A549 (cell line): ENCODE measurements around the gene NAV3. TPM values are rescaled to one million over a fixed set of nuclear protein-coding genes. Genes with fewer than 3 reads are reported as not detected.

Experiments
- ATAC-seq, 2 experiments: fragments of 200-7000 bp in 1 of 2; fragments of >200 bp in 1 of 2; cut with Nextera tagmentation in 1 of 2; cut with Tn5 transposase in 1 of 2; 3 replicates each; pipeline versions ENCODE4 v1.8.0 to v1.9.1; 2018 to 2020; ENCODE audit warnings: mild to moderate bottlenecking in 1 of 2, moderate library complexity in 1 of 2
- CTCF ChIA-PET: fragments of 300-600 bp; sonication (Branson Sonifier 250); formaldehyde crosslinking; extraction: SDS; loops from one replicate; lab custom pipeline; 2021; ENCODE audit warnings: antibody characterized with exemption, inconsistent platforms; lab: Yijun Ruan, JAX
- POLR2A ChIA-PET: fragments of 350-600 bp; formaldehyde crosslinking; extraction: SDS; loops from one replicate; lab custom pipeline; 2021; ENCODE audit warnings: antibody characterized with exemption, inconsistent platforms; lab: Yijun Ruan, JAX
- DNase-seq, 2 experiments: peaks; one replicate each; pipeline versions ENCODE4 v3.0.0 to v3.0.0-alpha.2; 2011 to 2016; ENCODE audit warnings: low read depth in 1 of 2, low spot score in 1 of 2
- FAIRE-seq: peaks from 2 replicates; lab custom pipeline; 2011; peaks lifted over from hg19 to GRCh38; lab: Jason Lieb, UNC
- H3K27ac ChIP-seq, 2 experiments: fragments of >200 bp; sonication (Bioruptor Twin); formaldehyde crosslinking; 3 replicates each; pipeline ENCODE4 v1.5.1; 2016 to 2017
- H3K4me1 ChIP-seq: fragments of >200 bp; sonication (Bioruptor Twin); formaldehyde crosslinking; 3 replicates; pipeline ENCODE4 v1.6.1; 2016
- H3K4me2 ChIP-seq: fragments of >200 bp; sonication (Bioruptor Twin); formaldehyde crosslinking; 3 replicates; pipeline ENCODE4 v1.6.1; 2016
- H3K4me3 ChIP-seq: fragments of >200 bp; sonication (Bioruptor Twin); formaldehyde crosslinking; 3 replicates; pipeline ENCODE4 v1.5.1; 2016
- H3K9me3 ChIP-seq: fragments of >200 bp; sonication (Bioruptor Twin); formaldehyde crosslinking; 3 replicates; pipeline ENCODE4 v1.6.1; 2016
- CHD4 ChIP-seq: fragments of 200-600 bp; sonication (generic); IDR thresholded peaks from 2 replicates; pipeline ENCODE4 v1.6.1; 2016; ENCODE audit warnings: antibody characterized with exemption, mild to moderate bottlenecking, borderline replicate concordance
- E2F6 ChIP-seq: IDR thresholded peaks from 2 replicates; pipeline ENCODE4 v1.6.1; 2012; ENCODE audit warnings: low read depth, borderline replicate concordance
- EHMT2 ChIP-seq: fragments of 200-600 bp; sonication (generic); IDR thresholded peaks from 2 replicates; pipeline ENCODE4 v1.6.1; 2016; ENCODE audit warnings: antibody characterized with exemption, low read depth, mild to moderate bottlenecking, moderate library complexity
- ESRRA ChIP-seq: fragments of 150-350 bp; IDR thresholded peaks from 2 replicates; pipeline ENCODE4 v1.6.1; 2014; ENCODE audit warnings: mild to moderate bottlenecking, low read length, borderline replicate concordance
- FOSB ChIP-seq: fragments of 250-450 bp; sonication (Bioruptor Pico); IDR thresholded peaks from 2 replicates; pipeline ENCODE4 v1.5.0; 2020; ENCODE audit warnings: mild to moderate bottlenecking, moderate library complexity
- FOXS1 ChIP-seq: fragments of 250-450 bp; sonication (Bioruptor Pico); IDR thresholded peaks from 2 replicates; pipeline ENCODE4 v1.5.0; 2020; ENCODE audit warnings: mild to moderate bottlenecking, moderate library complexity
- GATA3 ChIP-seq: IDR thresholded peaks from 2 replicates; pipeline ENCODE4 v1.6.1; 2012; ENCODE audit warnings: borderline replicate concordance
- HDAC2 ChIP-seq: fragments of 200-600 bp; sonication (generic); IDR thresholded peaks from 2 replicates; pipeline ENCODE4 v1.6.1; 2016
- HEYL ChIP-seq: fragments of 250-450 bp; sonication (Bioruptor Pico); IDR thresholded peaks from 2 replicates; pipeline ENCODE4 v1.8.0; 2021; ENCODE audit warnings: mild to moderate bottlenecking, moderate library complexity
- HOXB13 ChIP-seq: fragments of 250-450 bp; sonication (Bioruptor Pico); IDR thresholded peaks from 2 replicates; pipeline ENCODE4 v1.5.0; 2020; ENCODE audit warnings: low read depth, mild to moderate bottlenecking, moderate library complexity
- KDM1A ChIP-seq: fragments of 200-600 bp; sonication (generic); IDR thresholded peaks from 2 replicates; pipeline ENCODE4 v1.6.1; 2016; ENCODE audit warnings: low read depth, mild to moderate bottlenecking
- MAFK ChIP-seq: fragments of 450-650 bp; IDR thresholded peaks from 2 replicates; pipeline ENCODE4 v1.6.1; 2014; ENCODE audit not compliant: partially characterized antibody
- MAX ChIP-seq: IDR thresholded peaks from 2 replicates; pipeline ENCODE4 v1.6.1; 2012
- MYC ChIP-seq: IDR thresholded peaks from 2 replicates; pipeline ENCODE4 v1.6.1; 2012; ENCODE audit warnings: mild to moderate bottlenecking, inconsistent platforms, low read length, improper control_type of control experiment, borderline replicate concordance
- NFE2L2 ChIP-seq: fragments of 150-350 bp; conservative IDR thresholded peaks from 2 replicates; pipeline ENCODE4 v1.6.1; 2014; ENCODE audit warnings: low read length
- NPAS2 ChIP-seq: fragments of 250-450 bp; sonication (Bioruptor Pico); IDR thresholded peaks from 2 replicates; pipeline ENCODE4 v1.8.0; 2022; ENCODE audit warnings: mild to moderate bottlenecking, moderate library complexity, borderline replicate concordance
- PBX3 ChIP-seq: IDR thresholded peaks from 2 replicates; pipeline ENCODE4 v1.6.1; 2012
- PHF8 ChIP-seq: fragments of 200-600 bp; sonication (generic); IDR thresholded peaks from 2 replicates; pipeline ENCODE4 v1.6.1; 2016; ENCODE audit warnings: low read depth, mild to moderate bottlenecking, antibody characterized with exemption, moderate library complexity, borderline replicate concordance
- POLR2A ChIP-seq: IDR thresholded peaks from 2 replicates; pipeline ENCODE4 v1.6.1; 2012; ENCODE audit warnings: mild to moderate bottlenecking, low read length
- RARB ChIP-seq: fragments of 250-450 bp; sonication (Bioruptor Pico); IDR thresholded peaks from 2 replicates; pipeline ENCODE4 v1.8.0; 2021; ENCODE audit warnings: mild to moderate bottlenecking, moderate library complexity
- RCOR1 ChIP-seq: fragments of 150-350 bp; IDR thresholded peaks from 2 replicates; pipeline ENCODE4 v1.6.1; 2014; ENCODE audit warnings: antibody characterized with exemption, low read length, low read depth
- REST ChIP-seq: fragments of 200-600 bp; sonication (generic); IDR thresholded peaks from 2 replicates; pipeline ENCODE4 v1.6.1; 2016; ENCODE audit warnings: antibody characterized with exemption, mild to moderate bottlenecking, moderate library complexity
- TFCP2L1 ChIP-seq: fragments of 250-450 bp; sonication (Bioruptor Pico); IDR thresholded peaks from 2 replicates; pipeline ENCODE4 v1.5.0; 2021; ENCODE audit warnings: mild to moderate bottlenecking
- TP53 ChIP-seq: fragments of 250-450 bp; sonication (Bioruptor Pico); IDR thresholded peaks from 2 replicates; pipeline ENCODE4 v1.5.0; 2021; ENCODE audit warnings: mild to moderate bottlenecking, moderate library complexity
- USF2 ChIP-seq: fragments of 450-650 bp; IDR thresholded peaks from 2 replicates; pipeline ENCODE4 v1.6.1; 2014; ENCODE audit warnings: antibody characterized with exemption
- whole genome bisulfite sequencing: methylation state at CpG from one replicate; pipeline ENCODE4 v1.1.6; 2017; ENCODE audit errors: missing lambda C conversion rate; 5-methylcytosine and 5-hydroxymethylcytosine counted together
- polyA plus RNA-seq, 4 experiments: library from polyadenylated mRNA; depleted of rRNA in 3 of 4; stranded (reverse); fragments of >200 nt; fragmentation: RNase III in 1 of 4; extraction: RNeasy Plus Mini Kit Qiagen cat#74134 plus additional on column Dnase treatment in 1 of 4; gene quantifications; 2 replicates in 3 of 4; 3 replicates in 1 of 4; pipeline ENCODE4 v1.2.3, GENCODE V29; 2011 to 2017

The NAV3 gene
- polyA plus RNA-seq, 2 of the 4 experiments (the other 2 are of a cell fraction): 8.6 to 9.7 TPM

- TF ChIP-seq REST: no peak
- TF ChIP-seq POLR2A: no peak
- TF ChIP-seq HEYL (CRISPR knock-in tag): no peak
- TF ChIP-seq NPAS2: no peak
Measured at GRCh38 chr12:77786675-77787074, 44.0 kb upstream of the NAV3 start (continued).

GRCh38 chr12:77788231-77789168 is 42.2 kb upstream of the NAV3 start:
- H3K27ac ChIP-seq: no peak overlapping the region
- ChIA-PET CTCF (no interaction called here), POLR2A (no interaction called here)
- FAIRE-seq: no peak
- no peak overlapping the region for H3K4me3 ChIP-seq
- 24% methylated on average over 7 of the region's 7 CpGs for WGBS
- no peaks in the 10 kb centered on the region for H3K4me1 ChIP-seq
- H3K4me2 ChIP-seq: no peak overlapping the region
- no peak for DNase-seq
- ATAC-seq: no peak
- TF ChIP-seq FOSB (CRISPR knock-in tag) (no peak), MYC (no peak), RARB (no peak), CHD4 (no peak), RCOR1 (no peak), TP53 (no peak), NFE2L2 (no peak), GATA3 (no peak), TFCP2L1 (CRISPR knock-in tag) (no peak), MAX (no peak), PBX3 (no peak)
- H3K9me3 ChIP-seq: no peaks in the 10 kb centered on the region

- POLR2A ChIA-PET: no interaction called here
- Histone ChIP-seq H3K4me1 (peaks cover 4% of the 10 kb centered on the region; the same call in 1 of the 3 replicates), H3K27ac (no peak overlapping the region), H3K4me3 (no peak overlapping the region), H3K9me3 (no peaks in the 10 kb centered on the region), H3K4me2 (no peak overlapping the region)
- FAIRE-seq: no peak
- no peak for DNase-seq
- 42% methylated on average over 3 of the region's 3 CpGs for WGBS
- no peak for TF ChIP-seq FOXS1 (CRISPR knock-in tag)
- TF ChIP-seq USF2: no peak
- no peak for TF ChIP-seq PHF8
- no peak for TF ChIP-seq REST
- no peak for TF ChIP-seq CHD4
- no peak for TF ChIP-seq HDAC2
- TF ChIP-seq HOXB13 (CRISPR knock-in tag): no peak
- no peak for TF ChIP-seq E2F6
- TF ChIP-seq EHMT2: no peak
- no peak for TF ChIP-seq ESRRA
- TF ChIP-seq KDM1A: no peak
- TF ChIP-seq MAFK: no peak
- no peak for ATAC-seq
- CTCF ChIA-PET: interaction anchor here (2.0 kb wide), 1 partner anchor 131 kb away, joined by 4 read pairs; no protein-coding TSS in a partner anchor
Measured at GRCh38 chr12:77795699-77796098, 35.0 kb upstream of the NAV3 start.
